HG02759 (cell line): ENCODE data around the gene AOC2.
"Not testable (repeated sequence)": the region's sequence is repeated elsewhere in the genome, so short reads cannot be mapped to it uniquely, and the experiment has no call there.

ENCODE experiments used
- ATAC-seq: cut with Tn5 transposase; IDR thresholded peaks from one replicate; pipeline ENCODE4 v1.9.1; 2021; ENCODE audit warnings: mild to moderate bottlenecking, moderate library complexity; ENCODE audit not compliant: unreplicated experiment

Gene AOC2

DNA sequence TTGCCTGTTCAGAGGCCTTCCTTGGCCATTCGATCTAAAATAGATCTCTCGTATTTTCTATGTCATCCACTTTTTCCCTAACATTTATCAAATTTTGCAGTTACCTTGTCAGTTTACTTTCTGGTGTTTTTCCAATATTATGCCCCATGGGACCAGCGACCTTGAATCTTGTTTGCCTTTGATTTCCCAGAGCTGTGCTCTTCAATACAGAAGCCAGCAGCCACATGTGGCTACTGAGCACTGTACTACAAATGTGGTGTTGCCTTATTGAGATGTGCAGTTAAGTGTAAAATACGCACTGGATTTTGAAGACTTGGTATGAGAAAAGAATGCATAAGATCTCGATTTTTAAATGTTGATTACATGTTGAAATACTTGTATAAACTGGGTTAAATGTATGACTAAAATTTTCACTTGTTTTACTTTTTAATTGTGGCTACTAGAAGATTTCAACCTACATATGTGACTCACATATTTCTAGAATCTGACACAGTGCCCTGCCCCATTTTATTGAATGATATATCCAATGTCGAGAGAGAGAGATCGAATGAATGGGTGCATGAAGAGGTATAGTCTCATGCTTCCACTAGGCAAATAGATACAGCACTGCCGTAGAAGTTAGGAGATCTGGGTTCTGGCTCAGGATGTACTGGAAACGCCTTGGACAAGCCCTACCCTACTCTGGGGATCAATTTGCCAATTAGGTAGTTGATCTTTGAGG lies 12.0 kb upstream of the AOC2 start:
- no peak for ATAC-seq

DNA sequence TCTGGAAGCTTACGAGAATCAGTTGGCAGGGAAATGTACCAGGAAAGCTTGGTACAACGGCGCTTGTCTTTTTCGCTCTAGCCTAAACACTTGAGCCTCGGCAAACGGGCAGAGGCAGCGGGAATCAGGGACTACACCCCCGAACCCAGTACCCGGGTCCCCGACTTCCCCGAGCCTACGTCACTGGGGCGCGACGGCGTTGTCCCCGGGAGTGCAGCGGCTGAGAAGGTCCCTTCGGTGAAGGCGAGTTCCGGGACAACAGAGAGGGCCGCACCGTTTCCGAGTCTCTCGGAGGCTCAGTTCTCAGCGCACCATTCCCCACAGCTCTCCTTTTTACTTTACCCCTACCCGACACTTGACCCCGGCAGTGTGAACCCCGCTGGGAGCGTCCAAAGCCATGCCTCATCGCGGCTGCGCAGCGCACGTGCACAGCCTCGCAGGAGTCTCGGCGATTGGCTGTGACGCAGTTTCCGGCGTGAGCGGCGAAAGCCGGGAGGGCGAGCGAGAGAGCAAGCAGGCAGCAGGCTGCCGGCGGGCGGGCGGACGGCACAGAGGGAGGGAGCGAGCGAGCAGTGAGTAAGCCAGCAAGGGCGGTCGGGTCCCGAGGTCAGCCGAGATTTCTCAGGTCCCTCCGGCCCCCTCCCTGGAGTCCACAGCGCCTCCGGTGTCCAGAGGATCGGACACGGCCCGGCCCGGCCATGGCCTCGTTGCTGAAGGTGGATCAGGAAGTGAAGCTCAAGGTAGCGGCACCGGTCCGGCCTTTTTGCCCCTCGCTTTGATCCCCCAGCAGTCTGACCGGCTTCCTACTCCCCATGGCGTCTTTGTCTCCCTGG lies 11.2 kb upstream of the AOC2 start, which contains the start of gene PSME3:
PSME3 (plus strand) TSS at position 464 of the 833 bp plus-strand sequence; CDS start at position 699, 235 bp downstream.
- ATAC-seq = peak; percentile 89

DNA sequence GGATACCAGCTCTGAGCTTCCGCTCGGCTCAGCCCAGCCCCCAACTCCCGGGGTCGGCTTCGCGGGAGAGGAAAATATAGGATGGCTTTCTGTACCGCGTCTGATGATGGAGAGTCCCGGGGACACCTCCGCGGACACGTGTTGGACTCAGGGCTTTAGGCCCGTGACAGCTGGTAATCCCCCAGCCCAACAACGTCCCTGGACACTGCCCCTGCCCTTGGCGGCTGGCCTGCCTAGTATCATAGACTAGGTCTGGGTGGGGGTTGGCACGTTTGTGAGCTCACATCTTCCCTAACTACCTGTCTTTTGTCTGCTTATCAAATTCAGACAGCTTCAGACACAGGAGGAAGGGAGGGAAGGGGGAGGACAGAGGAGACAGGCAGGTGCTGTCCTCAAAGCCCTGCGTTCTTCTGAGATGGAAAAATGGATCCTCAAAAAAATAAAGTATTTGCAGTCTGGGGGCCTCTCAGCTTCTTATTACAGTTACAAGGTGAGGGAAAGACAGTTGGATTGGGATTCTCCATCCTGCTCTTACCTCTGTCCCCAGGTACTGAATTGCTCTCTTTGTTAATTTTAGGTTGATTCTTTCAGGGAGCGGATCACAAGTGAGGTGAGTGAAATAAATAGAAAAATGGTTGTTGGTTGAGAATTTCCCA lies 10.5 kb upstream of the AOC2 start:
- ATAC-seq = no peak

DNA sequence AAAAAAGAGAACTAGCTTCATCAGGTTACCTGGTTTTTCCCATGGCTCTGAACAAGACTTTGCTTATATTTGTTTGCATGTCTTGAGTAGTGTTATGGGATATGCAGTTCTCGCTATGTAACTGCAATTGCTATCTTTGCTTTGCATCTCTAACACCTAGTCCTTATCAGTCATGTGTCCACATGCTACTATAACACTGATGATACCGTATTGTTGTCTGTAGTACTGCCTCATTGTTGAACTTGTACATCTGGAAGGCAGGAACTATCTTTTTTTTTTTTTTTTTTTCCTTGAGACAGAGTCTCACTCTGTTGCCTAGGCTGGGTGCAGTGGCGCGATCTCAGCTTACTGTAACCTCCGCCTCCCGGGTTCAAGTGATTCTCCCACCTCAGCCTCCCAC lies 8.6 kb upstream of the AOC2 start:
- ATAC-seq = no peak

DNA sequence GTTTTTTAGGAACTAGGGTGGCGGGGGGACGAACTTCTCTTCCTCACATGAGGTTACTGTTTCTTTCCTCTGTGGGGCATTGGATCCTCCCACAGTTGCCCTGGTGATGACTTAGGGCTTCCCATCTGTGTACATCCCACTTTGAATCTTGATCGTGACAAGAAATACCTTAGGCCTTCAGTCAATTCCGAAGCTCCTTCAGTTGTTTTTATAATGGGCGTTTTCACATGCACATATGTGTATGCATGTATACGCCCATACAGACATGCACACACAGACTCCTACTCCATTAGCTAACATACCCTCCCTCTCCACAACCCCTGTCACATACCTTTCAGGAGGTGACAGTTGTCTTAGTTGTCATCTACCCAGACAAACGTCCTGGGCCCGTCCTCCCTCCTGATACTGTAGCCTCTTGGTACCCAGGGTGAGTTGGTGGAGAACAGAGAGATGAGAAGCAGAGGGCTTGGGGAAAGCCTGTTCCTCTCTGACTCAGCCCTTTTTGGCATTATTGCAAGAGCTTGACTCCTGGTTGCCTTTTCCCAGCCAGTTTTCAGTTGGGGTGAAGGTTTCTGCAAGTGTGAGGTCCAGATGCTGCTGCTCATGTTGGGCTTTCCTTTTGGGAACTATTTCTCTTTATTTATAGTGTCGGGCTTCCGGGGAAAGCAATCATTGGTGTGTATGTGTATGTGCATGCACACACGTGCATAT lies 2.2 kb upstream of the AOC2 start:
- no peak for ATAC-seq

DNA sequence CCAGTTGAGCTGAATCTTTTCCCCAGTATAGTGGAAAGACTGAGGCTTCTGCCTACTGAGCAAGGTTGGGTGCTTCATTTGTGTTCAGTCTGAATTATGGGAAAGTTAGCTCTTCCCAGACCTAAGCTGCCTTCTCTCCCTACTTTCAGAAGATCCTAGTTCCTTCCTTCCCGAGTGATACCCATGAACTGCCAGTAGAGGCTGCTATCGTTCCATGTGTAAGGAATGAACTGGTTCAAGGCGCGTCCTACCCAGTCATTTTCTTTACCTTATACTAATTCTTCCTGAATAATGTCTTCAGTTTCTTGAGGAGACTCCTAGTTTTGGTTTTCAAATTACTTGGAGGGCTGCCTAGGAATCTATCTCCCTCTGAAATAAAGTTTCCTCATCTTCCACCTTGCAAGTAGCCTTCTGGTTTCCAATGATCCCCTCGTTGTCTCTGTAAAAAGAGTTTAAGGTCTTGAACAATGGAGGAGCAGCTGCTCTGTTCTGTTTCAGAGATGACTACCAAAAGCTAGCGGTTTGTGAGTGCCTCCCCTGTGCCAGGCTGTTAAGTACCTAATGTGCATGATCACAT lies 934 bp upstream of the AOC2 start:
- ATAC-seq = no peak

DNA sequence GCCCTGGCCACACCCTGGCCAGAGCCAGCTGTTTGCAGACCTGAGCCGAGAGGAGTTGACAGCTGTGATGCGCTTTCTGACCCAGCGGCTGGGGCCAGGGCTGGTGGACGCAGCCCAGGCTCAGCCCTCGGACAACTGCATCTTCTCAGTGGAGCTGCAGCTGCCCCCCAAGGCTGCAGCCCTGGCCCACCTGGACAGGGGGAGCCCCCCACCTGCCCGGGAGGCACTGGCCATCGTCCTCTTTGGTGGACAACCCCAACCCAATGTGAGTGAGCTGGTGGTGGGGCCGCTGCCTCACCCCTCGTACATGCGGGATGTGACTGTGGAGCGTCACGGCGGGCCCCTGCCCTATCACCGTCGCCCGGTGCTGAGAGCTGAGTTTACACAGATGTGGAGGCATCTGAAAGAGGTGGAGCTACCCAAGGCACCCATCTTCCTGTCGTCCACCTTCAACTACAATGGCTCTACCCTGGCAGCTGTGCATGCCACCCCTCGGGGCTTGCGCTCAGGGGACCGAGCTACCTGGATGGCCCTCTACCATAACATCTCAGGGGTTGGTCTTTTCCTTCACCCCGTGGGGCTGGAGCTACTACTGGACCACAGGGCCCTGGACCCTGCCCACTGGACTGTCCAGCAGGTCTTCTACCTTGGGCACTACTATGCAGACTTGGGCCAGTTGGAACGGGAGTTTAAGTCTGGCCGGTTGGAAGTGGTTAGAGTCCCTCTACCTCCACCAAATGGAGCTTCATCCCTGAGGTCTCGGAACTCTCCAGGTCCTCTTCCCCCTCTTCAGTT lies 578 bp downstream of the AOC2 start:
- no peak for ATAC-seq

DNA sequence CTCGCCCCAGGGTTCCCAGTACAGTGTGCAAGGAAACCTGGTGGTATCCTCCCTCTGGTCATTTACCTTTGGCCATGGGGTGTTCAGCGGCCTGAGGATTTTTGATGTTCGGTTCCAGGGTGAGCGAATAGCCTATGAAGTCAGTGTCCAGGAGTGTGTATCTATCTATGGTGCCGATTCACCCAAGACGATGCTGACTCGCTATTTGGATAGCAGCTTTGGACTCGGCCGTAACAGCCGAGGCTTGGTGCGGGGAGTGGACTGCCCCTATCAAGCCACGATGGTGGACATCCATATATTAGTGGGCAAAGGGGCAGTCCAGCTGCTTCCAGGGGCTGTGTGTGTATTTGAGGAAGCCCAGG lies 1.2 kb downstream of the AOC2 start:
- ATAC-seq = no peak

DNA sequence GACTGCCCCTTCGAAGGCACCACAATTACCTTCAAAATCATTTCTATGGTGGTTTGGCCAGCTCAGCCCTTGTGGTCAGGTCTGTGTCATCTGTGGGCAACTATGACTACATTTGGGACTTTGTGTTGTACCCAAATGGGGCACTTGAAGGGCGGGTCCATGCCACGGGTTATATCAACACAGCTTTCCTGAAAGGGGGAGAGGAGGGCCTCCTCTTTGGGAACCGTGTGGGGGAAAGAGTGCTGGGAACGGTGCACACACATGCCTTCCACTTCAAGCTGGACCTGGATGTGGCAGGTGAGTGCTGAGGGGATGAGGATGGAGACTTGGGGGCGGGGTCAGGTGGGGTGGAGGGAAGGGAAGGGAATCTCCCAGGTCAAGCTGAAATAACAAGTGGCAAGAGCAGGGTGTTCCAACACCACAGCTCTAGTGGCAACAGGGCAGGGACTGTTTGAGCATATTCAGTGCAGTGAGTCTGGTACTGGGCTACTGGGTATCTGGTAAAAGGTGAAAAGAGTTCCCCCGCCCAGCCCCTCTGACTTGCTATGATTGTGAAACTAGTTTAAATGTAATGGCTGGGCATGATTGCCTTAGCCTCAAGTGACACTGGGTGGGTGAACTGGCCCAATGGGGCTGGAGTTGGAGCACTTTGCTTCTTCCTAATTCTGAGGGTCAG lies 1.7 kb downstream of the AOC2 start:
- no peak for ATAC-seq

DNA sequence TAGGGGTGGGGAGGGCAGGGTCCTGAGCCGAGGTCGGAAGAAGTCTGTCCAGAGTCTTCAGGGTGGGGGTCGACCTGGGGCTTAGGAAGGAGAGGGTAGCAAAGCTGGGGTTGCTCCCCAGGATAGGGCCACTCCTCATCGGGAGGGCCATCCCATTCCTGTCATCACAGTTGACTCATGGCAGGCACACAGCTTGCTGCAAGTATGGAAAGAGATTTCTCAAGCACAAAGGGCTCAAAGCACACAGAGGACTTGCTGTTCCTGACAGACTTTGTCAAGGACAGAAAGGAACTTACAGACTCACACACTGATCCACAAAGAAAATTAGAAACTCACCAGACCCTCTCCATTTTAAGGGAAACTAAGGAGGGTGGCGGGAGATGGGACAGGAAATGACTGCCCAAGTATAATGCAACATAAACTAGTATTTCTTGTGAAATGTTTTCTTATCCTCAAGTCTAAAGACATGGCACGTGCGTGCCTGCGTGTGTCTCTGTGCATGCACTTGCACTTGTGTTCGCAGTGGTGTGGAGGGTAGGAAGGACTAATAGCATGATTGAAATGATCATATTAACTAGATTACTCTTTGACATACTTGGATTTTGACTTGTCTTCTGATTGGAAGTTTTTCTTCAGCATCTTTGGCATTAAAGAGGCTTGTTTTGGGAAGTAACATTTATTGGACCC lies 2.4 kb downstream of the AOC2 start:
- no peak for ATAC-seq

DNA sequence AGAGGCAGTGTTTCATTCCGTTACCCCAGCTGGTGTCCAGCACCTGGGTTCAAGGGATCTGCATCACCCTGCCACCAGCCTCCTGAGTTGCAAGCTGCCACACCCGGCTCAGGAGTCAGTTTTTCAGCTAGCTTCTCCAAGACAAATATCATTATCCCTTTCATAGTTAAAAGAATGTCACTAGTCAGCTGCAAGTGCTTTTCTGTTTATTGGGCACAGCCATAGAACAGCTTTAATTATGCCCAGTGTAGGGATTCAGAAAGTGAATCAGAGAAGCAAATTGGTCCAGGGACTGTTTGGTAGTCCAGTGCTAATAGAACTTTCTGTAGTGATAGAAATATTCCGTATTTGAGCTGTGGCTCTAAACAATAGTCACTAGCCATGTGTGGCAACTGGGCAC lies 3.7 kb downstream of the AOC2 start:
- ATAC-seq = no peak

DNA sequence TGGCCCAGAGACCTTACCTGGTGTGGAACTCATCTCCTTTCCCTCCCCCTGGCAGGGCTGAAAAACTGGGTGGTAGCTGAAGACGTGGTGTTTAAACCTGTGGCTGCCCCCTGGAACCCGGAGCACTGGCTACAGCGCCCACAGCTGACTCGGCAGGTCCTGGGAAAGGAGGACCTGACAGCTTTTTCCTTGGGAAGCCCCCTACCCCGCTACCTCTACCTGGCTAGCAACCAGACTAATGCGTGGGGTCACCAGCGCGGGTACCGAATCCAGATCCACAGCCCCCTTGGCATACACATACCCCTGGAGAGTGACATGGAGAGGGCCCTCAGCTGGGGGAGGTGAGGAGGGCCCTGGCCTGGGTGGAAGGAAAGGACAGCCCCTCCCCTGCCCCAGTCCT lies 4.7 kb downstream of the AOC2 start:
- no peak for ATAC-seq

DNA sequence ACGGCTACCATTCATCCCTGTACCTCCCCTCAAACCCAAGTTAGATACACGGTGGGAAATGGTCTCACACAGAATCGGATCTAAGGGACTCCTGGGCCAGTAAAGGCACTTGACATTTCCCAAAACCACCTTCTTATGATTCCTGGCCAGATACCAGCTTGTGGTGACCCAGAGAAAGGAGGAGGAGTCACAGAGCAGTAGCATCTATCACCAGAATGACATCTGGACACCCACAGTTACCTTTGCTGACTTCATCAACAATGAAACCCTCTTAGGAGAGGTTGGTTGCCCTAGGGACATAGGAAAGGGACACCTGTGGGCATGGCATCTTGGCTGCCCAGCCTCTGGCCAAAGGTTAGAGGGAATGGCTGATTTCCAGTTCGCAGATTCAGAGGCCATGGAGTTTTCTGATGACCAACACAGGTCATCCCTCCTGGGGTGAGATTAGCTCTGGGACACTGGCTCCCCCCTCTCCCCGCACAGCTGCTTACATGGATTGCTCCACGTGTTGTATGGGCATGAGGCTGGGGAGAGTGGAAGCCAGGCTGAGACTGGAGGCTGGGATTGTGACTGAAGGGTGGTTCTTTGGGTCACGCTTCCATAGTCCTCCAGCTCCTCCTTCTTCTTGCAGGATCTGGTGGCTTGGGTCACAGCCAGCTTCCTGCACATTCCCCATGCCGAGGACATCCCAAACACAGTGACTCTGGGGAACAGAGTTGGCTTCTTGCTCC lies 5.2 kb downstream of the AOC2 start:
- no peak for ATAC-seq

DNA sequence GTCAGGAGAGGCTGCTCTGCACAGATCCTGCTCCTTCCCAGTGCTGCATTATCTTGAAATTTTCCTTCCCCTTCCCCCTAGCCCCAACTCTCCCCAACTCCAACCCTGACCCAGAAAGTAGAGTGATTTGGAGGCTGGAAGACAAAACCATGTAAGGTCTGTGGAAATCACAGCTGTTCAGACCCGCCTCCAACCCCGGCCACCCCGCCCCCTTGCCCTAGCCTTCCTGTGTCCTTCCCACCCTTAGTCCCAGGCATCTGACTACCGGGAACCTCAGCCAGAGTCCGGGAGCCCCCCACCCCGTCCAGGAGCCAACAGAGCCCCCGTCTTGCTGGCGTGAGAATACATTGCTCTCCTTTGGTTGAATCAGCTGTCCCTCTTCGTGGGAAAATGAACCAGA lies 6.6 kb downstream of the AOC2 start, which contains the start of gene AOC3:
AOC3 (plus strand) TSS at position 246 of the 400 bp plus-strand sequence; CDS start at position 391, 145 bp downstream.
- no peak for ATAC-seq

DNA sequence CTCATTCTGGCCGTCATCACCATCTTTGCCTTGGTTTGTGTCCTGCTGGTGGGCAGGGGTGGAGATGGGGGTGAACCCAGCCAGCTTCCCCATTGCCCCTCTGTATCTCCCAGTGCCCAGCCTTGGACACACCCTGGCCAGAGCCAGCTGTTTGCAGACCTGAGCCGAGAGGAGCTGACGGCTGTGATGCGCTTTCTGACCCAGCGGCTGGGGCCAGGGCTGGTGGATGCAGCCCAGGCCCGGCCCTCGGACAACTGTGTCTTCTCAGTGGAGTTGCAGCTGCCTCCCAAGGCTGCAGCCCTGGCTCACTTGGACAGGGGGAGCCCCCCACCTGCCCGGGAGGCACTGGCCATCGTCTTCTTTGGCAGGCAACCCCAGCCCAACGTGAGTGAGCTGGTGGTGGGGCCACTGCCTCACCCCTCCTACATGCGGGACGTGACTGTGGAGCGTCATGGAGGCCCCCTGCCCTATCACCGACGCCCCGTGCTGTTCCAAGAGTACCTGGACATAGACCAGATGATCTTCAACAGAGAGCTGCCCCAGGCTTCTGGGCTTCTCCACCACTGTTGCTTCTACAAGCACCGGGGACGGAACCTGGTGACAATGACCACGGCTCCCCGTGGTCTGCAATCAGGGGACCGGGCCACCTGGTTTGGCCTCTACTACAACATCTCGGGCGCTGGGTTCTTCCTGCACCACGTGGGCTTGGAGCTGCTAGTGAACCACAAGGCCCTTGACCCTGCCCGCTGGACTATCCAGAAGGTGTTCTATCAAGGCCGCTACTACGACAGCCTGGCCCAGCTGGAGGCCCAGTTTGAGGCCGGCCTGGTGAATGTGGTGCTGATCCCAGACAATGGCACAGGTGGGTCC lies 7.2 kb downstream of the AOC2 start:
- ATAC-seq = not testable (repeated sequence)

DNA sequence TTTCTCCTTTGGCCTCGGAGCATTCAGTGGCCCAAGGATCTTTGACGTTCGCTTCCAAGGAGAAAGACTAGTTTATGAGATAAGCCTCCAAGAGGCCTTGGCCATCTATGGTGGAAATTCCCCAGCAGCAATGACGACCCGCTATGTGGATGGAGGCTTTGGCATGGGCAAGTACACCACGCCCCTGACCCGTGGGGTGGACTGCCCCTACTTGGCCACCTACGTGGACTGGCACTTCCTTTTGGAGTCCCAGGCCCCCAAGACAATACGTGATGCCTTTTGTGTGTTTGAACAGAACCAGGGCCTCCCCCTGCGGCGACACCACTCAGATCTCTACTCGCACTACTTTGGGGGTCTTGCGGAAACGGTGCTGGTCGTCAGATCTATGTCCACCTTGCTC lies 8.0 kb downstream of the AOC2 start:
- no peak for ATAC-seq

DNA sequence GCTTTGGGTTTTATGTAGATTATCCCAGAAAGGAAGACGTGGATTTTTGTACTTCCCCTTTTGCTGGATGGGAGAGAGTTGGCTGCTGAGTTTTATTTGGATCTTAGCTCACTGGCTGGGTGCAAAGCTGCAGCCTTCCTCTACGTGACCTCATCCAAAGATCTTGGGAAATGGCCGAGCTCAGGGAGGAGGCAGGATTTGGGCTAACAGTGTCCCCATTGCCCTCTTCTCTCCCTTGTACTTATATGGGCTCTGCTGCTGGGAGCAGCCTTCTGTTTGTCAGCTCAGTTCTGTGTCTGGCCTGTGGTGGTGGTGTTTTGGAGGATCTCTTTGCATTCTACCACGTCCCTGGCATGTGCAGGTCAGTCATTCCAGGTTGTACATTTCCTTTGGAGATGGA lies 8.6 kb downstream of the AOC2 start:
- ATAC-seq = no peak
